ENCODE data around the gene TCERG1L.

The TCERG1L gene

DNA sequence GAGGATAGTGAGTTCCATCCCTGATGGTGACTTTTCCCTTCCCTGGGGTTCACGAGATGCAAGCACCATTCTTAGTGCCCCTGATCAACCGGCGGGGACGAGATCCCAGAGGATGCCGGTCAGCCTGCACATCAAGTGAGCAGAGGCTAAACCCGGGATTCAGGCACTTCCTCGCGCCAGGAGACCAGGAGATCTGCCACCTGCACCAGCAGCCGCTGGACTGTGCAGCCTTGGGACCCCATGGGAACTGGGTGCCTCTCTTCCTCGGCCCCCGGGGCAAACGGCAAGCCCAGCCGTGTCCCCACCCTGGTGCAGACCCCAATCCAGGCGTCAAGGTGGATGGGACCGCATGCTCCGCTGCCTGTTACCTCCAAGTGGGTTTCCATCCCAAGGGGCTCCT lies 88.5 kb downstream of the TCERG1L start:
- no peak for DNase-seq

GRCh38 chr10:131221632-131222277 lies 89.8 kb downstream of the TCERG1L start:
- DNase-seq: no peak

- DNase-seq: no peak
These were observed 90.8 kb downstream of the TCERG1L start for GRCh38 chr10:131220601-131221171.

GRCh38 chr10:131219955-131220489 lies 91.5 kb downstream of the TCERG1L start:
- no peak for DNase-seq

- no peak for DNase-seq
These were observed 92.0 kb downstream of the TCERG1L start for GRCh38 chr10:131219584-131219886.

DNA sequence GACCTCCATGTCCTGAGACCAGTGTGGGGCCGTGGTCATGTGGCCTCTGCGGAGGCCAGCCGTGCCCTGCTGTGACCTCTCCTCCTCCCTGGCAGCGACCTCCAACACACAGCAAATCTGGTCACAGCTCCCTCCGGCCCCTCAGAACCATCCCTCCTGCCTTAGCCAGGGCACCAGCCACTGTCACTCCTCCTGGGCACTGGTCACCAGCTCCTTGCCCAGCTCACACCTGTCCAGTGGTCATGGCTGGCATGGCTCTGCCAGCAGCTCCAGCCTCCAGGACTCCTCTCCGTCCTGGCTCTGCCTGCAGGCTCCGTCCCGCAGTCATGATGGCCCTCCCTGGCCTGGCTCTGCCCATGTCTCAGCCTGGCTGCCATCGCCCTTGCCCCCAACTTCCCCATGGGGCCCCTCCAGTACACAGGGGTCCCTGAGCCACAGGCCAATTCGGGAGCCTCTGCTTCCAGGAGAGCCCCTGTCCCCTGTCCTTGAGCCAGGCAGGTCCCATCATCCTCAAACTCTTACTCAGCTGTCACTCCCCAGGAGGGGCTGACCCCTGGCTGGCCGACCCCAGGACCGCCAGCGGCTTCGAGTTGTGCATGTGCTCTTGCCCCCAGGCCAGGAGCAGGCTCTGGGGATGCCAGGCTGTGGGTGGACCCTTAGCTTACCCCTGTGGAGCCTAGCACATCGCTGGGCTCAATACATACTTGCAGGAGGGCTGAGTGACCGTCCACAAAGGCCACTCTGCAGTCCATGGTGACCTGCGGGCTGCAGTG lies 92.5 kb downstream of the TCERG1L start:
- DNase-seq: no peak

DNA sequence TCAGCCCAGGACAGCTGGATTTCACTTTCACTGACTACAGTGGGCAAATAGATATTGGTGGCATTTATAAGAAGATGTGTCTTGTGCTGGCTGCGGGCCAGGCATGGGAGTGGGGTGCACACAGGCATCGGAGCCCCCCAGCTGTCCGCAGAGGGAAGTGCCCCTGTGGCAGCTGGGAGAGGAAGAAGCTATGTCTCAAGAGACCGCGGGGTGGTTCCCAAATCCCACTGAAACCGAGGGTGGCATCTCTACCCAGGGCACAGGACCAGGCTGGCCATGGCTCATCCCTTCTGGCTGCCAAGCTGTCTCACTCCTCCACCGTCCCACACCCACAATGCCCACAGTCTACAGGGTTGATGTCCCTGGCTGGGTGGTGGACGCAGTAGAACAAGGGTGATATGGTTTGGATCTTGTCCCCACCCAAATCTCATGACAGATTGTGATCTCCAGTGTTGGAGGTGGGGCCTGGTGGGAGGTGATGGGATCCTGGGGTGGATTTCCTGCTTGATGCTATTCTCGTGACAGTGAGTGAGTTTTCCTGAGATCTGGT lies 94.8 kb downstream of the TCERG1L start:
- no peak for DNase-seq

DNA sequence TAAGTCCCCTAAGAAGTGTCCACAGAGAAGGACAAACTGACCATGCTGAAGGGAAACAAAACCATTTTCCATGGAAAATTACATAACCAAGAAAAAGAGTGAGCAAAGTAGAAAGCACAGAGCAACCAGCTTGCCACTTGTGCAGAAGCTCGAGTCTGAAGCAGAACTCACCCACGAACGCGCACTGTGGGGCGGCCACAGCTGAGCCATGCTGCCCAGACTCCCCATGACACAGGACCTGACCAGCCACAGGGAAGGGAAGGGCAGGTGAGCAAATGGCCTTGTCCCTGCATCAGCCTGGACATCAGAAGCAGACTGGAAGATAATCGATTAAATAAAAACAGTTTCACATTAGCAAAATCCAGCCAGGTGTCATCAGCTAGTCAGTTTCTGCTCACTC lies 95.7 kb downstream of the TCERG1L start:
- no peak for DNase-seq

- no peak for DNase-seq
These were observed 96.8 kb downstream of the TCERG1L start for GRCh38 chr10:131214521-131215244.

GRCh38 chr10:131213741-131214505 lies 97.6 kb downstream of the TCERG1L start:
- no peak for DNase-seq

DNA sequence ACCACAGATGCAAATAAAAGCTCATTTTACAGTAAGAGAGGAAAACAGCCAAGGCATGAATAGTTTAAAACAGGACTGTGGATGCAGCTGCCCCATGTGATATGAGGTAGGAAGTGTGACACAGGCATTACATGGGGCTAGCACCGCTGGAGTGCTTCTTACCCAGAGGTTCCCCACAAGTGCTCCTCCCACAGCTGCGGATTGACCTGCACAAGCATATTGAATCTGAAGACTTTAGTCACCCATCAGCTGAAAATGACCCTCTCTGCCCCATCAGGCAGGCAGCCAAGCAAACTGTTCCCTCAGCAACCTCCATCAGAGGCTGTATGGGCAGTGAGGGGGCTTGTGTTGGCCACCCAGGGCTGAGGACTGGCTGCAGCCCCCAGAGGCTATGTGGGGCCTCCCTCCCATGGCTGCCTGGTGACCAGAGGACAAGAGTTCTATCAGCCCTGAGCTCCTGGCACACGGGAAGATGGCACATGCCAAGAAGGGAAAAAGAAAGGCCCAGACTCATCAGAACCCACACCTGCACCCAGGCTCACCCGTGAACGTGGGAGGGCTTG lies 98.7 kb downstream of the TCERG1L start:
- DNase-seq: no peak

DNA sequence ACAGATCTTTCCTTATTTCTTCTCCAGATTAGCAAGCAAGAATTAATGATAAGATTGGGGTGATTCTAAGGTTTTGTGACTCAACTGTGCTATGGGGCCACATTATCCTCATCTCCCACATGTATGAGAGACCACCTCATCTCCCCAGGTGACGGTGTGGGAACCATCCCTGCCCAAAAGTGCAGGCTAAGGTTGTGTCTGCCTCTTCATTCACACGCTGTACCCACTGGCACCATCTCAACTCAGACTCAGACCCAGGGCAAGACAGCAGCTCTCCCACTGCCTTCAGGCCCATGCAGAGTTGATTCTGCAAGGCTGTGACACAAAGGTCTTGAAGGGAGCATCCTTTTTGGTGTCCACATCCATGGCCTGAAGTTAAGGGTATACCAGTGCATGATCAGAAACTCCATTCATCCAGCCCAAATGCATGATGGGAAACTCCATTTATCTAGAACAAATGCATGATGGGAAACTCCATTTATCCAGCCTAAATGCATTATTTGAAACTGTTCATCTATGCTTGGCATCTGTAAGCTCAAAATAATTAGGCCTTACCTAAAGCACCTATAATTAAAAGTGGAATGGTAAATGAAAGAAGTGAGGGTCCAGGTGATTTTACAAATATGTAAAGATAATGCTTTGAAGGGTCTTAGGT lies 99.4 kb downstream of the TCERG1L start:
- DNase-seq: no peak

DNA sequence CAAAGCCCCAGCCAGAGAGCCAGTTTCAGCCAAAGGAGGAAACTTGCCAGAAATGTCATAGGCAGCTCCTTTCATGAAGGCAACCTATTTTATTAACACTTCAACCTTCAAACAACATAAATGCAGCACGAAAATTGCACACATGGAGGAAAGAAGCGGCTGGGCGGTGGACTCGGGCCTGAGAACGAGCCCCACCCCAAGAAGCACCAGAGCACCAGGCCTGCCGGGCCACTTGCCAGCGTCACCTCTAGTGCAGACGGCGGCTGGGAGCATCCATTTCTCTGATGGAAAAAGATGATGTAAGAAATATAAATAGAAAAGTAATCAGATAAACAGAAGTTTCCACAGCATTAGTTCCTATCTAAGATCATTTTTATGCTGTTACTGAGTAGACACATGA lies 100.0 kb downstream of the TCERG1L start:
- DNase-seq: no peak

- DNase-seq: no peak
These were observed 100.4 kb downstream of the TCERG1L start for GRCh38 chr10:131211146-131211545.

GRCh38 chr10:131210181-131210580 lies 101.3 kb downstream of the TCERG1L start:
- DNase-seq: no peak

GRCh38 chr10:131207584-131208532 lies 103.7 kb downstream of the TCERG1L start:
- no peak for DNase-seq

- no peak for DNase-seq
These were observed 104.3 kb downstream of the TCERG1L start for GRCh38 chr10:131207176-131207575.

- DNase-seq: no peak
These were observed 105.2 kb downstream of the TCERG1L start for GRCh38 chr10:131206111-131206995.

GRCh38 chr10:131205556-131205955 lies 106.0 kb downstream of the TCERG1L start:
- no peak for DNase-seq
